Endothelial cell (in vitro differentiated cells): ENCODE results near the gene ENAH. TPM values are rescaled to one million over a fixed set of nuclear protein-coding genes. Genes with fewer than 3 reads are reported as not detected.

Experiments
- DNase-seq: peaks from one replicate; pipeline ENCODE4 v3.0.0; 2021; ENCODE audit warnings: low spot score
- H3K27ac Mint-ChIP-seq: one replicate; pipeline ENCODE4 v1.8.0; 2021; ENCODE audit warnings: mixed read lengths, inconsistent platforms; ENCODE audit not compliant: unreplicated experiment
- H3K27me3 Mint-ChIP-seq: one replicate; pipeline ENCODE4 v1.8.0; 2021; ENCODE audit warnings: mild to moderate bottlenecking, moderate library complexity, mixed read lengths, inconsistent platforms; ENCODE audit not compliant: unreplicated experiment
- H3K36me3 Mint-ChIP-seq: one replicate; pipeline ENCODE4 v1.8.0; 2021; ENCODE audit warnings: mild to moderate bottlenecking, low read depth, mixed read lengths, inconsistent platforms; ENCODE audit not compliant: unreplicated experiment
- H3K4me1 Mint-ChIP-seq: one replicate; pipeline ENCODE4 v1.8.0; 2021; ENCODE audit warnings: mild to moderate bottlenecking, mixed read lengths, inconsistent platforms; ENCODE audit not compliant: unreplicated experiment
- H3K4me3 Mint-ChIP-seq: one replicate; pipeline ENCODE4 v1.8.0; 2021; ENCODE audit warnings: mild to moderate bottlenecking, mixed read lengths, inconsistent platforms; ENCODE audit not compliant: unreplicated experiment
- H3K9me3 Mint-ChIP-seq: one replicate; pipeline ENCODE4 v1.8.0; 2021; ENCODE audit warnings: mixed read lengths, inconsistent platforms; ENCODE audit not compliant: unreplicated experiment
- total RNA-seq: library from RNA; stranded (reverse); fragmentation: NEBNext Ultra II Directional; extraction: Animal tissue kit (Norgen Biotek cat#: 25700); gene quantifications from one replicate; pipeline ENCODE4 v1.2.1, GENCODE V29; 2021; ENCODE audit not compliant: unreplicated experiment
- TF ChIP-seq, protein P1 (sequence below): fragments of 200-600 bp; sonication (generic); IDR thresholded peaks from one replicate; pipeline ENCODE4 v1.5.0; 2021; ENCODE audit warnings: antibody characterized with exemption; ENCODE audit not compliant: unreplicated experiment

Gene ENAH
- total RNA-seq, 1 donor from 2014 or later: 82.9 TPM

- Mint-ChIP-seq H3K4me3 (no peak overlapping the region), H3K4me1 (no peaks in the 10 kb centered on the region), H3K9me3 (no peaks in the 10 kb centered on the region), H3K36me3 (no peaks in the 10 kb centered on the region), H3K27ac (no peak overlapping the region), H3K27me3 (peaks cover 1% of the 10 kb centered on the region)
- DNase-seq: no peak
- TF ChIP-seq, protein P1, sequence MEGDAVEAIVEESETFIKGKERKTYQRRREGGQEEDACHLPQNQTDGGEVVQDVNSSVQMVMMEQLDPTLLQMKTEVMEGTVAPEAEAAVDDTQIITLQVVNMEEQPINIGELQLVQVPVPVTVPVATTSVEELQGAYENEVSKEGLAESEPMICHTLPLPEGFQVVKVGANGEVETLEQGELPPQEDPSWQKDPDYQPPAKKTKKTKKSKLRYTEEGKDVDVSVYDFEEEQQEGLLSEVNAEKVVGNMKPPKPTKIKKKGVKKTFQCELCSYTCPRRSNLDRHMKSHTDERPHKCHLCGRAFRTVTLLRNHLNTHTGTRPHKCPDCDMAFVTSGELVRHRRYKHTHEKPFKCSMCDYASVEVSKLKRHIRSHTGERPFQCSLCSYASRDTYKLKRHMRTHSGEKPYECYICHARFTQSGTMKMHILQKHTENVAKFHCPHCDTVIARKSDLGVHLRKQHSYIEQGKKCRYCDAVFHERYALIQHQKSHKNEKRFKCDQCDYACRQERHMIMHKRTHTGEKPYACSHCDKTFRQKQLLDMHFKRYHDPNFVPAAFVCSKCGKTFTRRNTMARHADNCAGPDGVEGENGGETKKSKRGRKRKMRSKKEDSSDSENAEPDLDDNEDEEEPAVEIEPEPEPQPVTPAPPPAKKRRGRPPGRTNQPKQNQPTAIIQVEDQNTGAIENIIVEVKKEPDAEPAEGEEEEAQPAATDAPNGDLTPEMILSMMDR: no peak
These were observed 113.9 kb downstream of the ENAH start for GRCh38 chr1:225539069-225539468.

- no peak for DNase-seq
- H3K9me3 Mint-ChIP-seq: no peaks in the 10 kb centered on the region
- no peak overlapping the region for H3K27ac Mint-ChIP-seq
- no peak overlapping the region for H3K4me3 Mint-ChIP-seq
- TF ChIP-seq, protein P1: no peak
- H3K4me1 Mint-ChIP-seq: no peaks in the 10 kb centered on the region
- H3K36me3 Mint-ChIP-seq: no peaks in the 10 kb centered on the region
- peaks cover 1% of the 10 kb centered on the region for H3K27me3 Mint-ChIP-seq
These were observed 115.2 kb downstream of the ENAH start for GRCh38 chr1:225537554-225538251.

- Mint-ChIP-seq H3K4me1 (no peaks in the 10 kb centered on the region), H3K27me3 (no peaks in the 10 kb centered on the region), H3K9me3 (no peaks in the 10 kb centered on the region), H3K36me3 (no peaks in the 10 kb centered on the region), H3K4me3 (no peak overlapping the region), H3K27ac (peak overlapping the region; percentile 19)
- no peak for DNase-seq
- TF ChIP-seq, protein P1: no peak
These were observed 117.6 kb downstream of the ENAH start for GRCh38 chr1:225535280-225535679.

DNA sequence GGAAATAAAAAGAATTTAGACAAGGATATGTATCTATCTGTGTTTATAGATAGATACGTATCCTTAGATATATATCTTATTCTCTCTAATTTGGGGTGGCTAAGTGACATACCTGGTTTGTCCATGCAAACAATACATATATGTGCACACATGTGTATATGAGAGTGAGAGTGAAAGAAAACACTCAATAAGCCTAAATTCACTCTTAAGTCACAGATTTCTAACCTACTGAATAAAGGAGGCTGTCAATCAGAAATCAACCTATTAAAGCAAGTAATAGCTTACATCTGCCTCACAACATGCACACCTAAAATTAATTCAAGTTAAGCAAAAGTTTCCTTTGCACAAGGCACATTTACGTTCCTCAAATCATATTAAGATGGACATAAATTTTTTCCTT lies 118.2 kb downstream of the ENAH start:
- Mint-ChIP-seq H3K27ac (no peak overlapping the region), H3K36me3 (no peaks in the 10 kb centered on the region), H3K4me1 (no peaks in the 10 kb centered on the region), H3K4me3 (no peak overlapping the region), H3K27me3 (no peaks in the 10 kb centered on the region), H3K9me3 (no peaks in the 10 kb centered on the region)
- DNase-seq: no peak
- TF ChIP-seq, protein P1: no peak

DNA sequence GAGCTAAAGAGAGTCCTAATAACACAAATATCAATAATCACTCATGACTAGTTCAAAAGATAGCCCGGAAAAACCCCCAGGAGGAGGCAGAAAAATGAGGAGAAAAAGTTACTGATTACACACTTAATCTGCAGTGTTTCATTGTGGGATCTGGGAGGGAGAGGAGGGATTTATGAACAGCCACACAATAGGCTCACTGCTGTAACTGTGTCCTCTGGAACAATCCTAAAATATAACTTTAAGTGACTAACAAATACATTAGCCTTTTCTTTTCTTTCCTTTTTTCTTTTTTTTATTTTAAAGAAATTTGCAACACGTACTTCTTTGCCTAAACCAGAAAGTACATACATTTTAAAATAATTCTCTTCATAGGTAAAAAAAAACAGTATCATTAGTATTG lies 118.8 kb downstream of the ENAH start:
- no peaks in the 10 kb centered on the region for H3K4me1 Mint-ChIP-seq
- no peaks in the 10 kb centered on the region for H3K36me3 Mint-ChIP-seq
- TF ChIP-seq, protein P1: no peak

More for the DNA sequence above, 118.8 kb downstream of the ENAH start:
- no peak for DNase-seq
- no peak overlapping the region for H3K27ac Mint-ChIP-seq
- H3K27me3 Mint-ChIP-seq: no peaks in the 10 kb centered on the region
- H3K9me3 Mint-ChIP-seq: no peaks in the 10 kb centered on the region
- H3K4me3 Mint-ChIP-seq: no peak overlapping the region
